Peyer's patch (tissue), 4 donors: ENCODE results near the gene KRAS. TPM values are rescaled to one million over a fixed set of nuclear protein-coding genes. Genes with fewer than 3 reads are reported as not detected.

ENCODE experiments used
- DNase-seq, 3 donors: peaks; one replicate each; pipeline ENCODE4 v3.0.0-alpha.2; 2017 to 2019
- H3K27ac ChIP-seq, 4 donors: fragments of 200-600 bp; sonication (generic); one replicate each; pipeline ENCODE4 v1.5.1; 2016 to 2019
- H3K27me3 ChIP-seq, 2 donors: fragments of 200-600 bp; sonication (generic); one replicate each; pipeline ENCODE4 v1.5.1; 2019
- H3K36me3 ChIP-seq, 3 donors: fragments of 200-600 bp; sonication (generic); one replicate each; pipeline ENCODE4 v1.5.1; 2016 to 2019
- H3K4me1 ChIP-seq, 4 donors: fragments of 200-600 bp; sonication (generic); one replicate each; pipeline ENCODE4 v1.5.1; 2016 to 2019
- H3K4me3 ChIP-seq, 4 donors: fragments of 200-600 bp; sonication (generic); 1 replicate in 3 of 4; 2 replicates in 1 of 4; pipeline ENCODE4 v1.5.1; 2016 to 2019; ENCODE audit warnings: mild to moderate bottlenecking in 1 of 4
- H3K9me3 ChIP-seq, 4 donors: fragments of 200-600 bp; sonication (generic); one replicate each; pipeline ENCODE4 v1.5.1; 2016 to 2019; ENCODE audit warnings: mild to moderate bottlenecking in 1 of 4
- CTCF ChIP-seq, 6 experiments: fragments of 450-650 bp in 4 of 6; fragments of 200-600 bp in 2 of 6; sonication (generic) in 1 of 6; IDR thresholded peaks; one replicate each; pipeline ENCODE4 v1.5.1; 2017 to 2019; ENCODE audit warnings: antibody characterized with exemption in 6 of 6, mild to moderate bottlenecking in 3 of 6, moderate library complexity in 1 of 6
- POLR2A ChIP-seq, 2 donors: fragments of 450-650 bp; IDR thresholded peaks; one replicate each; pipeline ENCODE4 v1.5.1; 2017; ENCODE audit warnings: antibody characterized with exemption in 2 of 2, mild to moderate bottlenecking in 2 of 2, moderate library complexity in 2 of 2
- total RNA-seq, 4 donors: library from RNA; depleted of rRNA; stranded (reverse); fragments of >200 nt; gene quantifications; one replicate each; pipeline ENCODE4 v1.1.0, GENCODE V29; 2016

The KRAS gene
- total RNA-seq, 4 donors from 2014 or later: 17.3 to 27.8 (median 23.2) TPM

DNA sequence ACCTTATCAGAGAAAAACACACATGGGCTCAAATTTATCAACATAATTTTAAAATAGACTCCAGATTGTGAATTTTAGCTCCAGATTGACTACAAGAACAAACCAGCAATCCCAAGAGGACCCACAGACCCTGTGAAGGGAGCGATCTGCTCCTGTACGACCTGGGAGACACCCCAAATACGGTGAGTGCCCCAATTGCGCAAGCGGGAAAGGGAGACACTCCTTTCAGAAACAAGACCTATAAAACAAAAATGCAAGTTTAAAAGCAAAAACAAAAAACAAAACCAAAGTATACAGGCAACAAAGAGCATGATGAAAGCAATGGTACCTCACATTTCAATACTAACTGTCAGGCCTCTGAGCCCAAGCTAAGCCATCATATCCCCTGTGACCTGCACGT lies 87.9 kb downstream of the KRAS start:
- H3K4me1 ChIP-seq: no peaks in the 10 kb centered on the region
- no peaks in the 10 kb centered on the region for H3K27me3 ChIP-seq
- no peaks in the 10 kb centered on the region for H3K36me3 ChIP-seq
- no peak overlapping the region for H3K27ac ChIP-seq
- no peaks in the 10 kb centered on the region for H3K9me3 ChIP-seq
- H3K4me3 ChIP-seq: no peak overlapping the region
- TF ChIP-seq POLR2A (IDR thresholded peaks at IDR 0.05): no peak
- no peak for TF ChIP-seq CTCF (IDR thresholded peaks at IDR 0.05)
- no peak for DNase-seq

GRCh38 chr12:25156061-25156460 lies 94.7 kb downstream of the KRAS start:
- DNase-seq: no peak
- H3K4me3 ChIP-seq: no peak overlapping the region
- H3K27ac ChIP-seq: no peak overlapping the region
- no peaks in the 10 kb centered on the region for H3K4me1 ChIP-seq
- no peaks in the 10 kb centered on the region for H3K27me3 ChIP-seq
- H3K9me3 ChIP-seq: no peaks in the 10 kb centered on the region
- TF ChIP-seq CTCF (IDR thresholded peaks at IDR 0.05) (no peak), POLR2A (IDR thresholded peaks at IDR 0.05) (no peak)
- H3K36me3 ChIP-seq: no peaks in the 10 kb centered on the region

GRCh38 chr12:25155022-25155576 lies 95.6 kb downstream of the KRAS start:
- H3K4me1 ChIP-seq: no peaks in the 10 kb centered on the region
- H3K4me3 ChIP-seq: no peak overlapping the region
- H3K36me3 ChIP-seq: no peaks in the 10 kb centered on the region
- no peaks in the 10 kb centered on the region for H3K9me3 ChIP-seq
- H3K27ac ChIP-seq: peak overlapping the region in 1 of 4 donors; percentile 43
- TF ChIP-seq CTCF (IDR thresholded peaks at IDR 0.05) (peak; percentile 49 to 75 (median 58)), POLR2A (IDR thresholded peaks at IDR 0.05) (no peak)
- no peak for DNase-seq
- no peaks in the 10 kb centered on the region for H3K27me3 ChIP-seq

Other genes with a start within 250 kb of the KRAS start
- 1 to 10 TPM in 1 of 4 donors, not detected in 3; 1.7 TPM for gene DNAI7, start 55.8 kb downstream of the KRAS start, total RNA-seq
- 10 to 100 TPM; 13.8 to 43.7 (median 32.5) TPM for gene ETFRF1, start 55.7 kb downstream of the KRAS start, total RNA-seq